Measurements from ENCODE around the gene HKDC1. TPM values are rescaled to one million over a fixed set of nuclear protein-coding genes. Genes with fewer than 3 reads are reported as not detected.

HKDC1 gene
- polyA plus RNA-seq, 3 donors: 15.8 to 21.0 (median 19.3) TPM

Other genes starting within 250 kb of the HKDC1 start
- 10 to 100 TPM; 31.4 to 33.8 (median 33.3) TPM for gene KIFBP, start 231.5 kb upstream of the HKDC1 start, polyA plus RNA-seq (ENCODE audit: insufficient read length in 3 of 3)
- gene SRGN, start 132.2 kb upstream of the HKDC1 start, polyA plus RNA-seq (ENCODE audit: insufficient read length in 3 of 3): 10 to 100 TPM; 10.2 to 16.7 (median 14.5) TPM
- 10 to 100 TPM; 75.8 to 84.8 (median 77.7) TPM for gene VPS26A, start 96.2 kb upstream of the HKDC1 start, polyA plus RNA-seq (ENCODE audit: insufficient read length in 3 of 3)
- gene SUPV3L1, start 40.1 kb upstream of the HKDC1 start, polyA plus RNA-seq (ENCODE audit: insufficient read length in 3 of 3): 10 to 100 TPM; 38.1 to 47.5 (median 39.8) TPM
- gene HK1, start 58.2 kb downstream of the HKDC1 start, polyA plus RNA-seq (ENCODE audit: insufficient read length in 3 of 3): 10 to 100 TPM; 48.5 to 56.6 (median 51.2) TPM
- under 1 TPM; 0.16 to 0.34 (median 0.29) TPM for gene TACR2, start 196.6 kb downstream of the HKDC1 start, polyA plus RNA-seq (ENCODE audit: insufficient read length in 3 of 3)
- gene TSPAN15, start 231.1 kb downstream of the HKDC1 start, polyA plus RNA-seq (ENCODE audit: insufficient read length in 3 of 3): 10 to 100 TPM; 49.7 to 64.2 (median 59.6) TPM

Data from renal pelvis (tissue), 3 donors.